Activated CD4-positive, CD25-positive, alpha-beta regulatory T cell treated with anti-CD3 and anti-CD28 coated beads, Interleukin-2, amount 50 U/mL, for 16 hours (primary cell): ENCODE results near the gene FOXF1.

ENCODE experiments used
- DNase-seq: peaks from one replicate; pipeline ENCODE4 v3.0.0-alpha.2; 2020; ENCODE audit warnings: low read depth, low spot score

The FOXF1 gene

GRCh38 chr16:86516623-86517003, 6.3 kb downstream of the FOXF1 start:
- no peak for DNase-seq

DNA sequence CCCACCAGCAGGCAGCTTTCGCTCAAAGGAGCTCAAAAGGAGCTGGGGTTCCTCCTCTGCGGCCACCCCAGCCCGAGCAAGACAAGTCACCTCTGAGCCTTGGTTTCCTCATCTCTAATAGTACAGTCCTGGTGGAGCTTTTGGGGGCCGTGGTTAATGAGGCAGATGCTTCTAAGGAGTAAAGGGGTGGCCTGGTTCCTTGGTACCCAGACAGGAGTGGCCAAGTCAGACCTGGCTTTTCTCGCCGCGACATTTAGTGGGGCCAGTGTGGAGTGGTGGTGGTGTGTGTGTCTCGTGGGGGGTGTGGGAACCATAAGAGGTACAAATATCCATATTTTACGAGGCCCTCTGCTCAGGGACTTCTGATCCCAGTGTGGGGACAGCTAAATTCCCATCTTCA, 6.7 kb downstream of the FOXF1 start:
- no peak for DNase-seq

GRCh38 chr16:86517652-86518258, 7.4 kb downstream of the FOXF1 start:
- no peak for DNase-seq

- DNase-seq, result no peak
Measured at GRCh38 chr16:86519007-86519648, 8.8 kb downstream of the FOXF1 start.

DNA sequence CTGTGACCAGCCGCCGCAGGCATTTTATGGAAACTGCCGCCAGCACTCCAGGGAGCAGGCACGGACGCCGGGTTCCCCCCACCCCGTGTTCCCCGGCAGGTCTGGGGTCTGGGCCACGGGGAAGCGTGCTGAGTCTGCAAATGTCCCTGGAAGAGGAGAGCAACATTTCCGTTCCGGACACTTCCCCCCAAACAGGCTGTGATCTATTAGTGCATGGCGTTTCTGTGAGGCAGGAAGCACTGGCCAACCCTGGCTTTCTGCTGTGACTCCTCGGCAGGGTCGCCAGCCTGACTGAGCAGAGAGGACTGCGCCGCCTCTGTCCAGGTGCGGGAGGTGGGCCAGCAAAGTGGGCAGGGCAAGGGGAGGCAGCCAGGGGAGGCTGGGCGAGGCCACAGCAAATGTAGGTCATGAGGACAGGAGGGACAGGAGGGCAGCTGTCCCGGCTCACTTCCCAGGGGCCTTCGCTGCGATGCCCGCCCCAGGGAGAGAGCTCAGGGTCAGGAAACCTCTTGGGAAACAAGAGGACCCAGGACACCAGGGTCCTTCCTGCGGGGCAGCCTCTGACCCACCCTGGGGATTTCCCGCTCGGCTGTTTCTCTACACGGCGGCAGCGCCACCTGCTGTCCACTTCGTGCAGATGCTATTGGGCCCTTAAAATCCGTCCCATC, 9.5 kb downstream of the FOXF1 start:
- DNase-seq, result peak; percentile 25

- DNase-seq, result no peak
Measured at GRCh38 chr16:86520317-86521210, 10.2 kb downstream of the FOXF1 start.

GRCh38 chr16:86521236-86522197, 11.2 kb downstream of the FOXF1 start:
- DNase-seq, result no peak

DNA sequence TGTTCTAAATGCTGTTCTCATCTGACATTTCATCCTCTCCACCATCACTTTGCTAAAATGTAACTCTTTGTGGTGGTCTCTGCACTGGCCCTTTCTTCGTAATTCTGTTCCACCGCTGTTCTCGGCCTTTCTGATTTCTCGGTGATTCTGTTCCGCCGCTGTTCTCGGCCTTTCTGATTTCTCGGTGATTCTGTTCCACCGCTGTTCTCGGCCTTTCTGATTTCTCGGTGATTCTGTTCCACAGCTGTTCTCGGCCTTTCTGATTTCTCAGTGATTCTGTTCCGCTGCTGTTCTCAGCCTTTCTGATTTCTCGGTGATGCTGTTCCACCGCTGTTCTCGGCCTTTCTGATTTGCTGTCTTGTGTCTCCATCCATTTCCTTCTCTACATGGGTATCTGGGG, 12.3 kb downstream of the FOXF1 start:
- no peak for DNase-seq

- DNase-seq, result no peak
Measured at GRCh38 chr16:86523166-86523740, 12.9 kb downstream of the FOXF1 start.

DNA sequence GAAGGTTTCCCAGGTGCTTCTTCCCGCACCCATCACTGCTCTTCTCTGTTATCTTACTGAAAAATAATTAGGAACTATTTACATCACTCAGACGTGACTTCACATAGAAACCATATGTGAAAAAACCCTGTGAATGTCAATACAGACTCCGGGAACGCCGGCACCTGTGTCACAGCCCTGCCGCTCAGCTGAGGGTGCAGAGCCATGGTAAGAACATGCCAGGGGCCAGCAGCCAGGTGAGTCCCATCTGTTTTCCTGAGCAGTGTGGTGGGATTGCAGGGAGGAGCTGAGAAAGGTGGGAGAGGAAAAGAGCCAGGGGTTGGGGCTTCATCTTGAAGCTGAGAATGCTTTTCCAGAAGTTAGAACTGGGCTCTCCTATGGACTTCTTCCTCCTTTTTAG, 13.7 kb downstream of the FOXF1 start:
- DNase-seq, result no peak

GRCh38 chr16:86525696-86526095, 15.4 kb downstream of the FOXF1 start:
- no peak for DNase-seq

DNA sequence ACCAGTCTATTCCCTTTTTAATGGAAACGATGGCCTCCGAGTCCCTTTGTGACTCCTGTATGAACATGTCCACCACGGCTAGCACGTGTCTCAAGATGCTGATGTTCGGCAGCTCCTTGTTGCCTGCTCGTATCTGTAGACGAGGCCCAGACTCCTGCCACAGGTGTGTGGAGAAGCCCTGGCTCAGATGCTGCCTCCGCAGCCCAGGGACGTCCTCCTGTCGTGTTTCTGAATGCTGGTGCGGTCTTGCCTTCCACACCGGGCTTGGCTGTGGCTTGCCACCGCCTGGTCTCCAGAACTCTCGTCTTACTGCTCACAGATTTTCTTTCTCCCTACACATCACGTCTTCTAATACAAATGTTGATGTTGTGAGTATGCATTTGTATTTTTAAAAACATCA, 17.0 kb downstream of the FOXF1 start:
- DNase-seq, result no peak

- no peak for DNase-seq
Measured at GRCh38 chr16:86528061-86528929, 18.0 kb downstream of the FOXF1 start.

DNA sequence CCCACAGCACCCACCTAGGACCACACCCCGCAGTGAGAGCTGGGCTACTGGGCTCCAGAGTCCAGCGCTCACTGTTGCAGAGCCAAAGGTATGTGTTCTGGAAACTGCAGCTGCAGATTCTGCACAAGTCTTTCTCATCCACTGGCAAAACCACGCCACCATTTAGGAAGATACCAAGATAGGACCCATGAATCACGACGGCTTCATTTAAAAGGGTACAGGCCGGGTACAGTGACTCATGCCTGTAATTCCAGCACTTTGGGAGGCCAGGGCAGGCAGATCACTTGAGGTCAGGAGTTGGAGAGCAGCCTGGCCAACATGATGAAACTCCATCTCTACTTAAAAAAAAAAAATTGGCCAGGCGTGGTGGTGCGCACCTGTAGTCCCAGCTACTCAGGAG, 18.8 kb downstream of the FOXF1 start:
- DNase-seq, result no peak

GRCh38 chr16:86530251-86531190, 20.2 kb downstream of the FOXF1 start:
- DNase-seq, result no peak

GRCh38 chr16:86531191-86531545, 20.8 kb downstream of the FOXF1 start:
- DNase-seq, result no peak

- DNase-seq, result no peak
Measured at GRCh38 chr16:86531641-86532525, 21.6 kb downstream of the FOXF1 start.

DNA sequence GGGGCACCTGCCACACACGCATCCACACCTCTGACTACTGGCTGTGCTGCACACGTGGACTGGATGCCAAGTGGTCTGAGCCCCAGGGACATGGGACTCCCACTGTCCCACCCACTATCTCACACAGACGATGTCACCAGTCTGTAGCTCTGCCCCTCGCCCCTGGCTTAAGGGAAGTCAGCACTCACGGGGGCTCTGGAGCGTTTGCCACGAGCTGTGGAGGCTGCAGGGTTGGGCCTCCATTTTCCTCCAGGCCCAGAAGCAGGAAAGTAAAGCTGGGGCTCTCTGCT, 22.1 kb downstream of the FOXF1 start:
- DNase-seq, result no peak
